Activated CD4-positive, alpha-beta memory T cell treated with anti-CD3 and anti-CD28 coated beads, Interleukin-2, amount 10 ng/mL, durations not matched to agents 7 days and 5 days (primary cell): ENCODE results near the gene SPRR4. TPM values are rescaled to one million over a fixed set of nuclear protein-coding genes. Genes with fewer than 3 reads are reported as not detected.

Source experiments
- CTCF ChIA-PET: fragments of 350-600 bp; sonication (Branson Sonifier 250); formaldehyde crosslinking; loops from one replicate; lab custom pipeline; 2021; ENCODE audit warnings: antibody characterized with exemption, inconsistent platforms; lab: Charles Lee
- POLR2A ChIA-PET: fragments of 350-600 bp; sonication (Branson Sonifier 250); formaldehyde crosslinking; loops from one replicate; lab custom pipeline; 2021; ENCODE audit warnings: antibody characterized with exemption; lab: Charles Lee
- DNase-seq: peaks from one replicate; pipeline ENCODE4 v3.0.0-alpha.2; 2020
- H3K27ac Mint-ChIP-seq: one replicate; pipeline ENCODE4 v1.8.0; 2021; ENCODE audit warnings: mild to moderate bottlenecking, mixed read lengths
- H3K27me3 Mint-ChIP-seq: one replicate; pipeline ENCODE4 v1.8.0; 2021; ENCODE audit warnings: mixed read lengths
- H3K36me3 Mint-ChIP-seq: one replicate; pipeline ENCODE4 v1.8.0; 2021; ENCODE audit warnings: low read depth, mixed read lengths
- H3K4me1 Mint-ChIP-seq: one replicate; pipeline ENCODE4 v1.8.0; 2021; ENCODE audit warnings: mixed read lengths
- H3K4me3 Mint-ChIP-seq: one replicate; pipeline ENCODE4 v1.8.0; 2021; ENCODE audit warnings: mild to moderate bottlenecking, mixed read lengths
- H3K9me3 Mint-ChIP-seq: one replicate; pipeline ENCODE4 v1.8.0; 2021; ENCODE audit warnings: mixed read lengths
- total RNA-seq, 2 experiments: library from RNA; stranded (reverse); gene quantifications; one replicate each; pipeline ENCODE4 v1.2.3, GENCODE V29; 2021

The SPRR4 gene
- not detected for total RNA-seq

GRCh38 chr1:152970495-152970894 lies at the start of gene SPRR4:
Gene SPRR4, plus strand, starts transcription at chr1:152970648. Its CDS starts 1,243 bp downstream, at chr1:152971891.
- Mint-ChIP-seq H3K4me3 (no peak within 1 kb of the TSS), H3K9me3 (no peaks in the 10 kb centered on the region), H3K36me3 (no peaks in the 10 kb centered on the region), H3K27ac (no peak within 1 kb of the TSS), H3K27me3 (peaks cover 12% of the 10 kb centered on the region), H3K4me1 (peaks cover 22% of the 10 kb centered on the region)
- DNase-seq = no peak
- CTCF ChIA-PET = no interaction called here
- POLR2A ChIA-PET = no interaction called here

- no peak overlapping the region for H3K27ac Mint-ChIP-seq
- ChIA-PET CTCF (no interaction called here), POLR2A (no interaction called here)
- peaks cover 8% of the 10 kb centered on the region for H3K27me3 Mint-ChIP-seq
- H3K36me3 Mint-ChIP-seq = no peaks in the 10 kb centered on the region
- no peak for DNase-seq
- no peak overlapping the region for H3K4me3 Mint-ChIP-seq
- no peaks in the 10 kb centered on the region for H3K4me1 Mint-ChIP-seq
- H3K9me3 Mint-ChIP-seq = no peaks in the 10 kb centered on the region
Observed at GRCh38 chr1:152924191-152924590, 46.3 kb upstream of the SPRR4 start.

GRCh38 chr1:152926091-152926490 lies 44.4 kb upstream of the SPRR4 start:
- no peak overlapping the region for H3K4me3 Mint-ChIP-seq
- POLR2A ChIA-PET = no interaction called here
- no peak overlapping the region for H3K27ac Mint-ChIP-seq
- no peaks in the 10 kb centered on the region for H3K9me3 Mint-ChIP-seq
- CTCF ChIA-PET = interaction anchor here (2.4 kb wide), 1 partner anchor 273 kb away, joined by 6 read pairs; no protein-coding TSS in a partner anchor
- DNase-seq = no peak
- H3K4me1 Mint-ChIP-seq = no peaks in the 10 kb centered on the region
- H3K27me3 Mint-ChIP-seq = peaks cover 14% of the 10 kb centered on the region
- no peaks in the 10 kb centered on the region for H3K36me3 Mint-ChIP-seq

- peaks cover 18% of the 10 kb centered on the region for H3K27me3 Mint-ChIP-seq
- H3K4me1 Mint-ChIP-seq = no peaks in the 10 kb centered on the region
- H3K36me3 Mint-ChIP-seq = no peaks in the 10 kb centered on the region
- POLR2A ChIA-PET = no interaction called here
- no peak for DNase-seq
- CTCF ChIA-PET = no interaction called here
- no peaks in the 10 kb centered on the region for H3K9me3 Mint-ChIP-seq
- H3K4me3 Mint-ChIP-seq = no peak overlapping the region
- no peak overlapping the region for H3K27ac Mint-ChIP-seq
Observed at GRCh38 chr1:152928671-152929070, 41.8 kb upstream of the SPRR4 start.

GRCh38 chr1:152932170-152932811 lies 38.2 kb upstream of the SPRR4 start:
- H3K36me3 Mint-ChIP-seq = no peaks in the 10 kb centered on the region
- DNase-seq = no peak
- H3K27me3 Mint-ChIP-seq = peaks cover 16% of the 10 kb centered on the region
- H3K27ac Mint-ChIP-seq = no peak overlapping the region
- ChIA-PET CTCF (no interaction called here), POLR2A (no interaction called here)
- no peaks in the 10 kb centered on the region for H3K4me1 Mint-ChIP-seq
- no peak overlapping the region for H3K4me3 Mint-ChIP-seq
- H3K9me3 Mint-ChIP-seq = no peaks in the 10 kb centered on the region

GRCh38 chr1:152933196-152933595 lies 37.3 kb upstream of the SPRR4 start:
- Mint-ChIP-seq H3K27me3 (peaks cover 16% of the 10 kb centered on the region), H3K4me3 (no peak overlapping the region), H3K4me1 (no peaks in the 10 kb centered on the region), H3K27ac (no peak overlapping the region), H3K36me3 (no peaks in the 10 kb centered on the region), H3K9me3 (no peaks in the 10 kb centered on the region)
- ChIA-PET POLR2A (no interaction called here), CTCF (no interaction called here)
- no peak for DNase-seq

- H3K27ac Mint-ChIP-seq = no peak overlapping the region
- no peaks in the 10 kb centered on the region for H3K36me3 Mint-ChIP-seq
- ChIA-PET CTCF (no interaction called here), POLR2A (no interaction called here)
- no peak overlapping the region for H3K4me3 Mint-ChIP-seq
- H3K4me1 Mint-ChIP-seq = no peaks in the 10 kb centered on the region
- H3K27me3 Mint-ChIP-seq = no peaks in the 10 kb centered on the region
- no peaks in the 10 kb centered on the region for H3K9me3 Mint-ChIP-seq
- DNase-seq = no peak
Observed at GRCh38 chr1:152940614-152941013, 29.8 kb upstream of the SPRR4 start.

GRCh38 chr1:152941037-152941711 lies 29.3 kb upstream of the SPRR4 start:
- H3K27ac Mint-ChIP-seq = no peak overlapping the region
- DNase-seq = no peak
- no peaks in the 10 kb centered on the region for H3K9me3 Mint-ChIP-seq
- H3K4me3 Mint-ChIP-seq = no peak overlapping the region
- H3K4me1 Mint-ChIP-seq = no peaks in the 10 kb centered on the region
- no peaks in the 10 kb centered on the region for H3K27me3 Mint-ChIP-seq
- POLR2A ChIA-PET = no interaction called here
- CTCF ChIA-PET = no interaction called here
- no peaks in the 10 kb centered on the region for H3K36me3 Mint-ChIP-seq

GRCh38 chr1:152942161-152942560 lies 28.3 kb upstream of the SPRR4 start:
- H3K27me3 Mint-ChIP-seq = no peaks in the 10 kb centered on the region
- ChIA-PET CTCF (no interaction called here), POLR2A (no interaction called here)
- H3K4me1 Mint-ChIP-seq = no peaks in the 10 kb centered on the region
- no peak for DNase-seq
- H3K4me3 Mint-ChIP-seq = no peak overlapping the region
- H3K27ac Mint-ChIP-seq = no peak overlapping the region
- H3K36me3 Mint-ChIP-seq = no peaks in the 10 kb centered on the region
- H3K9me3 Mint-ChIP-seq = no peaks in the 10 kb centered on the region

- POLR2A ChIA-PET = no interaction called here
- no peaks in the 10 kb centered on the region for H3K27me3 Mint-ChIP-seq
- no peak overlapping the region for H3K27ac Mint-ChIP-seq
- H3K36me3 Mint-ChIP-seq = no peaks in the 10 kb centered on the region
- H3K9me3 Mint-ChIP-seq = no peaks in the 10 kb centered on the region
- H3K4me3 Mint-ChIP-seq = no peak overlapping the region
- CTCF ChIA-PET = interaction anchor here (0.5 kb wide), 1 partner anchor 240 kb away, joined by 3 read pairs; no protein-coding TSS in a partner anchor
- no peaks in the 10 kb centered on the region for H3K4me1 Mint-ChIP-seq
- no peak for DNase-seq
Observed at GRCh38 chr1:152946248-152946647, 24.2 kb upstream of the SPRR4 start.

- ChIA-PET POLR2A (no interaction called here), CTCF (no interaction called here)
- DNase-seq = no peak
- Mint-ChIP-seq H3K4me1 (no peaks in the 10 kb centered on the region), H3K9me3 (no peaks in the 10 kb centered on the region), H3K4me3 (no peak within 1 kb of the TSS), H3K36me3 (no peaks in the 10 kb centered on the region), H3K27ac (no peak within 1 kb of the TSS), H3K27me3 (no peaks in the 10 kb centered on the region)
Observed at GRCh38 chr1:152946651-152947256, 23.7 kb upstream of the SPRR4 start, which contains the start of gene SPRR5. Gene SPRR5, plus strand, starts transcription at chr1:152947206. Its CDS starts 1,349 bp downstream, at chr1:152948555.

GRCh38 chr1:152951711-152952110 lies 18.7 kb upstream of the SPRR4 start:
- ChIA-PET CTCF (no interaction called here), POLR2A (no interaction called here)
- no peaks in the 10 kb centered on the region for H3K9me3 Mint-ChIP-seq
- H3K36me3 Mint-ChIP-seq = no peaks in the 10 kb centered on the region
- peaks cover 3% of the 10 kb centered on the region for H3K27me3 Mint-ChIP-seq
- H3K4me1 Mint-ChIP-seq = no peaks in the 10 kb centered on the region
- no peak for DNase-seq
- no peak overlapping the region for H3K4me3 Mint-ChIP-seq
- no peak overlapping the region for H3K27ac Mint-ChIP-seq

- H3K9me3 Mint-ChIP-seq = no peaks in the 10 kb centered on the region
- no peak for DNase-seq
- no peak overlapping the region for H3K4me3 Mint-ChIP-seq
- POLR2A ChIA-PET = interaction anchor here (1.2 kb wide), 1 partner anchor 13 kb away, joined by 3 read pairs; no protein-coding TSS in a partner anchor
- no peak overlapping the region for H3K27ac Mint-ChIP-seq
- CTCF ChIA-PET = no interaction called here
- no peaks in the 10 kb centered on the region for H3K36me3 Mint-ChIP-seq
- peaks cover 3% of the 10 kb centered on the region for H3K27me3 Mint-ChIP-seq
- H3K4me1 Mint-ChIP-seq = no peaks in the 10 kb centered on the region
Observed at GRCh38 chr1:152953761-152954160, 16.7 kb upstream of the SPRR4 start.
